GM18861 (cell line): ENCODE data around the gene EFEMP1.
"Not testable (repeated sequence)": the region's sequence is repeated elsewhere in the genome, so short reads cannot be mapped to it uniquely, and the experiment has no call there.

Experiments used
- ATAC-seq: cut with Tn5 transposase; IDR thresholded peaks from one replicate; pipeline ENCODE4 v1.9.1; 2021; ENCODE audit not compliant: unreplicated experiment

Gene EFEMP1

GRCh38 chr2:55837073-55837472, 86.5 kb downstream of the EFEMP1 start:
- ATAC-seq, result no peak

- not testable (repeated sequence) for ATAC-seq
These were observed 91.7 kb downstream of the EFEMP1 start for GRCh38 chr2:55831671-55832410.

- no peak for ATAC-seq
These were observed 95.7 kb downstream of the EFEMP1 start for GRCh38 chr2:55827855-55828254.

- not testable (repeated sequence) for ATAC-seq
These were observed 96.2 kb downstream of the EFEMP1 start for GRCh38 chr2:55827428-55827827.

- ATAC-seq, result no peak
These were observed 97.3 kb downstream of the EFEMP1 start for GRCh38 chr2:55826246-55826645.

GRCh38 chr2:55824551-55825096, 99.0 kb downstream of the EFEMP1 start:
- no peak for ATAC-seq
